GM19468 (cell line): ENCODE data around the gene NEGR1.

Source experiments
- ATAC-seq: cut with Tn5 transposase; IDR thresholded peaks from one replicate; pipeline ENCODE4 v1.9.1; 2021; ENCODE audit warnings: mild to moderate bottlenecking, moderate library complexity, moderate number of reproducible peaks; ENCODE audit not compliant: unreplicated experiment; ENCODE audit errors: extremely low read depth

Gene NEGR1

DNA sequence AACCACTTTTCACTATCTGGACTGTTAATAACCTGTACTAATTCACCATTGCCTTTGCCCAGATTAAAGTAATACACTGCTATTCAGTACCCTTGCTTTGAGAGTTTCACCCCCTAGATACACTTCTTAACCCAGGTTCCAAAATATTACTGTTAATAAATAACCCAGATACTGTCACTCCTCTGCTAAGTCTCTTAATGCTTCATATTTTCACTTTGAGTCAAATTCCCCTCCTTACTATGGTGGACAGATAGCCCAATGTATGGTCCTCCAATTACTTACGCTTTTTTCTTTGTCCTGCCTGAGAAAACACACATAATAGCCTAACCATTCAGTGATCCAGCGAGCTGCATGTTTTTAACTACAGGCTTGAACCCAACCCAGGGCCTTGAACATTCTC, 152.5 kb downstream of the NEGR1 start:
- no peak for ATAC-seq

DNA sequence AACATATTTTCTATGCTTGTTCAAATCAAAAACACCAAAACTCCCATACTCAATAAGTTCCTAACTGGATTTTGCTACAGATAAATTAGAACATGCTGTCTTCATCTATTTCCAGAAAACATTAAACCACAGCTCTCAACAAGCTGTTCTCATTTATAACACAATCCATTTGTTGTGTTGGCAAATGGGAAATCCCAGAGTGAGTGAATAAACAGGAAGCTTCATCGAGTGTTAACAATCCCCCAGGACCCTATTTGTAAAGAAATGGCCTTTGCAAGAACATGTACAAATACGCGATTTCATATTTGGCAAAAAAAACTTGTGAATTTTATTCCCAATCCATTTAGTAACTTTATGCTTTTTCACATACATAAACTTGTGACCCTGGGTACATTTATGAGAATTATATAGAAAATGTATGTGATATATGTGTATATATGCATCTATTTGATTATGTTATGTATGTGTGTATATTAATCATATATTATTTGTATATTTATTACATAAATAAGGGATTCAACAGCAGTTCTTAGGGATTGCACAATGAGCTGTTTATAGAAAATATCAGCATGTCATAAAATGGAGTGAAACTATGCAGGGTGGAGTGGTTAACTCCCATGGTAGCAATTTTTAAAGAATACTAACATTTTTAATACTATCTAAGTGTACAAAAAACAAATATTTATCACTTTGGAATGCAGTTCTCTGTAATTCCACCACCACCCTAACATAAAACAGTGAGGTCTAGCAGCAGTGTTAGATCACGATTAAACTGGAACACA, 160.0 kb downstream of the NEGR1 start:
- no peak for ATAC-seq

DNA sequence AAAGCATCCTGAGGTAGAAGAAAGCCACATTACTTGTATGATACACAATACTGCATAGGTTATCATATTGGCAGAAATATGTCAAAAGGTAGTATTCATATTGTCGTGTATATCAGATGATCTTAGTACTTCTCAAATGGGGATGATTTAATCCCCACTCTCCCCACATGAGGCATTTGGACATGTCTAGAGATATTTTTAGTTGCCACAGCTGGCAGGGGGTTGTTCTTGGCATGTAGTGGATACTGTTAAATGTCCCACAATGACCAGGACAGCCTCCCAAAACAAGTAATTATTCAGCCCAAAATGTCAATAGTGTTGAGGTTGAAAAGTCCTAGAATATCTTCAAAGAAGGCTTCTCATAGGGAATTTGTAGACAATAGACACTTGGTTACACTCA, 162.8 kb downstream of the NEGR1 start:
- ATAC-seq: no peak

DNA sequence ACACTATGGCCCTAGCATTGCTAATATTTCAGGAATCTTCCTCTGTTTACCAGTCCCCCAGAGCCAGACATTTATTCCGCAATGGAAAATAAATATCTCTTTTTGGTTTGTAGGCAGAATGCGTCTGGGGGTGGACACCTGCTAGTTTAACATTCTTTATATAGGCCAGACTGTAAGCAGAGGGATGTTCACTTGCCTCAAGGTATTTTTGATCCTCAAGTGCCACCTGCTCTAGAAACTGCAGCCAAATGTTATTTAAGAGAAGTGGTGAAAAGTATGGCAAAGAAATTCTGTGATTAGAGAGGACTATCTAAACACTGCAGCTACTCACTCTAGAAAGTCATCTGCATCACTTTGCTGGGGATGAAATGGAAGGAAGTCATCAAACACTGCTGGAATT, 164.7 kb downstream of the NEGR1 start:
- no peak for ATAC-seq

DNA sequence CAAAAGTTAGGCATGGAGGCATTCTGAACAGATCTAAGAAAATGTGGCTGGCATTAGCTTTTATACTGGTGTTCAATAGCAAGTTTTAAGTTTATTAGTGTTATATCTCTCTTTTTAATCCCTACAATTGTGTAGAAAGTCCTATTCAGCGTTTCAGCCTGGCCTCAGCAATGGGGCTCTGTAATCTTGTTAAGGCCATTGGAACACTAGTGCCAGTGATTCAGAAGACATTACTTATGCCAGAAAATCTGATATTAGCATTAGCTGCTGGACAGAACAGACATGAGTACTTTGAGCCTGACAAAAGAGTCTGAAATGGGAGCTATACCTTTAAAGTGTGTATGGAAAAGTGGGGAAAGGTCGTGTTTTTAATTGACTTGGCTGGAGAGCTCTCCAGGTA, 167.0 kb downstream of the NEGR1 start:
- no peak for ATAC-seq

DNA sequence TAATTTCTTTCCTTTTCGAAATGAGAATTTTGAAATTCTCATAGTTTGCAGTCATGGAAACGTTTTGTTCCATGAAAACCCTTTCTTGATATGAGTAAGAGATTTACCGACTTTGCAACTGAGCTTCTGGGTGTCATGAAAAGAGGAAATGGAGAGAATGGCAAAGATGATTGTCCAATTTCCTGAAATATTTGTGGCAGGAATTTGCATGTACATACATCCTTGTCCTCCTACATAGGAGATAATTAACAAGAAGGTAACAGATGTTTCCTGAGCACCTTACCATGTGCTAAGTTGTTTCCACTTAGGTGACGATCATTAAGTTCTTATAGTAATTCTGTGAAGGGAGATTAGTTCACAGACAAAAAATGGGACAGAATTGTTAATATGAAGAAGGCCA, 170.7 kb downstream of the NEGR1 start:
- ATAC-seq: no peak

DNA sequence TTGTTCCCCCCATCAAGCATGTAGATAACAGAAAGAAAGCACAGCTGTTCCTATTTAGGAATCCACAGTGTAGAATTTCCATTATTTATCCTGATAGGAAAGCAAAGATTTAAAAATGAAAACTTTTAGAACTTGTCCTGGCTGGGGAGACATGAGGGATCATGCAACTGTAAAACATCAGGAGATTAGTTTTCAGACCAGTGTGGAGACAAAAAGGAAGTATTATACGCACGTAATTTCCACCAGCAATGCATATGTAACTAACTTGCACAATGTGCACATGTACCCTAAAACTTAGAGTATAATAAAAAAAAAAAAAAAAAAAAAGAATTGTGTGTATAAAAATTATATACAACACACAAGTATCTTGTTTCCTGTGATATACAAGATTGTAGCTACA, 172.4 kb downstream of the NEGR1 start:
- ATAC-seq: no peak

DNA sequence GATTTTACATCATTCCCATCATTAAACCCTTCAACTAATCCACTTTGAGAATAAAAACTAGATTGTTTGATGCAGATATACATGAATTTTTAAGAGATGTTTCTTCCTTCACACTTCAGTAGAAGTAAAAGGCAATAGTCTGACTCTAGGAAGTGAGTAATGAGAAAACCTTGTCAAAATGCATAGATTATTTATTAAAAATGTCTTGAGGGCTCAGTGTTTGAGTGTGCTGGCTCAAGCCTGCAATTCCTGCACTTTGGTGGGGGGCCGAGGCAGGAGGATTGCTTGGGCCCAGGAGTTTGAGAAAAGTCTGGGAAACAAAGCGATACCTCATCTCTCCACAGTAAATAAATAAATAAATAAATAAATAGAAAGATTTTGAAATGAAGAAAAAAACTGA, 177.1 kb downstream of the NEGR1 start:
- no peak for ATAC-seq

DNA sequence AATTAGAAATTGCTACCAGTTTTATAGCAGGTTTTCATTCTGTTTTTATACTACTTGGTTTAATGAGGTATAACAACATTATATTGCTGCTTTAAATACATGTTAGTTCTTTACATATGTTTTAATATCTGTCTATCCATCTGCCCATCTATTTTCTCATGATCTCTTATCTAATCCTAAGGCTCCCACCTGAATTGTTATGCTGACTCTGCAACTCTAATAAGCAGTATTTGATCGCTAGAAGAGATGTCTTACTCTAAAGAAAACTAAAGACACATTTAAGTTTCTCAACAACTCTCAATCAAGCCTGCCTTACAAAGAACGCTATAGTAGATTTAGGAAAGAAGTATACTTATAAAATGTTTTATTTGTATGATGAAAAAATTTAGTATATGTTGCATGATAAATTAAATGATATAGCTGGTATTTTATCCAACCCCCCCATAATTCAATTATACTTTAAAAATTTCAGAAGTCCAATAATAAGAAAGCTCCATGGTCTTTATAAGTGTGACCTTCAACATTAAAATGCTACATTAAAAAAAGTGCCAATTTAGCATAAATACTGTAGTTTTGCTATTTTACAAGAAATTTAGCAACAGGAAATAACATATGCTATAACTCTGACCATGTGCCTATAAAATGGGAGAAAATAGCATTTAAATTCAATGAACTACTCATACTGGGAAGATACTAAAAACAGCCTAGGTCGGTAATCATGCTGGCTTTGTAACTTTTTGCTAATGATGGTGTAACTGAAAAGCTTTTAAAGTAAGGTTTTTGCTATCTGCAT, 180.3 kb downstream of the NEGR1 start:
- no peak for ATAC-seq

DNA sequence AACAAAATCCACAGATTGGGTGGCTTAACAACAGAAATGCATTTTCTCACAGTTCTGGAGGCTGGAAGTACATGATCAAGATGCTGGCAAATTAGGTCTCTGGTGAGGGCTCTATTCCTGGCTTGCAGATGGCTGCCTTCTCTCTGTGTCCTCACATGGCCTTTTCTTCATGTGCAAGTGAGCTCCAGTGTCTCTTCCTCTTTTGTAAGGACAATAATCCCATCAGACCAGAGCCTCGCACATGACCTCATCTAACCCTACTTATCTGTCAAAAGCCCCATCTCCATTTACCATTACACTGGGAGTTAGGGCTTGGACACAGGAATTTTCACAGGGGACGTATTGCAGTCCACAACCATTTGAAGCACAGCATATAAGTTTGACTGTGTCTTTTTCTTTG, 181.6 kb downstream of the NEGR1 start:
- ATAC-seq: no peak

DNA sequence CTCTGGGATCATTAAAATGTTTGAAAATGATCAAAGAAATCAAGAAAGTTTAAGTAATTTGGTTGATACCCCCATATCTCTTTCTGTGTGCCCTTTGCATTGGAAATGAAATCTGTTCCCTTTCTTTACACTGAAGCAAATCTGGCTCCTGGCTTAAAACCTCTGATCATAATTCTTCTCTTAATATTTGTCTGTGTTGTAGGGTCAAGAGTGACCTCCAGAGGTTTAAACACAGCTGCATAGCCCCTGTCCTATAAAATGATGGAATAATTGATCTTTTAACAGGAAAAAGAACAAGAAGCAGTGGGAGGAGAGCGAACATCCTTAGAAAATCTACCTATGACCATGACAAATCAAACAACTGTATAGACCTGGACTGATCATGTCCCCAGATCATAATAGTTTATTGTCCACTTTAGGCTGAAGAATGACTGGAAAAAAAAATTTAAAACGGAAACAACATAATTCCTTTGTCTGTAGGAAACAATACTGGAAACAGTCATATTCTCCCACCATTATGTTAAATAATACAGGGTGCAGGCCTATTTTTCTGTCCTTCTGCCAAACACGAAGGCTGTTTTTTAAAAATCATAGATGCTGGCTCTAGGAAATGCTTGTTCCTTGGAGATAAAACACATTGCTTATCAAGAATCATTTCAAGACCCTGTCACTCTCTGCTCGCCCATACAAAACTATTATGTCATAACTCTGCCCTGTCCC, 184.3 kb downstream of the NEGR1 start:
- ATAC-seq: no peak

DNA sequence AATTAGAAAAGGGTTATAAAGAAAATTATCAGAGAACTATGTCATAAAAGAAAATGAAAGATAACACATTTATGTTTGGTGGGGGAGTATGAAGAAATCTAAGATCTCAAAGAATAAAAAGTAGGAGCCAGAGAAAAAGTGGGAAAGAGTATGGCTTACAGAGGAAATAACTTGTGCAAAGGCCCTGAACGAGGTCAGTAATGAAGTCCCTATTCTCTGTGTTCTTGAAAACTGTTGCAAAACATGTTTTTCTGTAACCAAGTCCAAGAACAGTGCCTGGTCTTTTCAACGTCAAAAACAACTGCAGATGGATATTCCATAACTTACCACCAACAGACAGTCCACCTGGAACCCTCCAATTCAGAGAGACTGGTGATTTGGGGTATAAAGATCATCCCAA, 188.1 kb downstream of the NEGR1 start:
- no peak for ATAC-seq

DNA sequence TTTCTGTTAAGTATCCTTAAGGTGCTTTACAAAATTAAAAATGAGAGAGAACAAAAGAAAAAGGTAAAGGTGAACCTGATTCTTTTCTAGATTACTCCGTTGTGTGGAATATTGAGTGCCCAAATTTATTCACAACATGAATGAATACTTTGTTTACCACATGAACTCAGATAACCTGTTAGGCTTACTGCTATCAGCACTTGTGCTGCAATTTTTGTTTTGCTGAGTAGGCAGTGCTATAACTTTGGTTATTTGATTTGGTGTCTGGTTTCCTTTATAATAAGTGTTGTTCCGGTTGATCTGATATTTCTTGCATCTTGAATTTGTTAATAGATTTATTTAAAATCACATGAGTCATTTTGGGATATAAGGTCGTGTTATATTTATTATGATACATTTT, 195.9 kb downstream of the NEGR1 start:
- ATAC-seq: no peak

DNA sequence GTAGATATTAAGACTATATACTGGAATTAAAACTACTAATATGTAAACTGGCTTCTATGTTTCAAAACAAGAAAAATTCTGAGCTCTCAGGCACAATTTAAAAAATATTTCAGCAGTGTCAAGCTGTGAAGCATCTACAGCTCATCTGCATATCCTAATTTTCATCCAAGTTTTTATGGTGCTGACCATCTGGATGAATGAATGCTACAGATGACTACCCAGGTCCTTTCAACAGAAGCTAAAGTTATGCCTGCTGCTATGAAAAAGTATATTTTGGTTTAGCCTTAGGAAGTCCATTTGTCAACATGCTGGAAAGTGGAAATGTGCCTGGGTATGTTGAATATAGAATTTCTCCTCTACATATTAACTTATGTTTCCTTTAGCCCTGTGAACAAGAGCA, 206.9 kb downstream of the NEGR1 start:
- no peak for ATAC-seq

DNA sequence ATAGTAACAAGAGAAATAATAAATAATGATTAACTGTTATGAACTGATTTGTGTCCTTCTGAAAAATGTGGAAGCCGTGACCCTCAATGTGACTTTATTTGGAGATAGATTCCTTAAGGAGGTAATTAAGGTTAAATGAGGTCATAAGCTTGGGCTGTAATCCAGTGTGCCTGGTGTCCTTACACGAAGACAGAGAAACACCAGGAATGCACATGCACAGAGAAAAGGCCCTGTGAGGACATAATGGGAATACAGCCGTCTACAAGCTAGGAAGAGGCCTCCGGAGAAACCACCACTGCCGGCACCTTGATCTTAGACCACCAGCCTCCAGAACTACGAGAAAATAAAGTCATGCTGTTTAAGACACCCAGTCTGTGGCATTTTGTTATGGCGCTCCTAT, 215.9 kb downstream of the NEGR1 start:
- no peak for ATAC-seq

DNA sequence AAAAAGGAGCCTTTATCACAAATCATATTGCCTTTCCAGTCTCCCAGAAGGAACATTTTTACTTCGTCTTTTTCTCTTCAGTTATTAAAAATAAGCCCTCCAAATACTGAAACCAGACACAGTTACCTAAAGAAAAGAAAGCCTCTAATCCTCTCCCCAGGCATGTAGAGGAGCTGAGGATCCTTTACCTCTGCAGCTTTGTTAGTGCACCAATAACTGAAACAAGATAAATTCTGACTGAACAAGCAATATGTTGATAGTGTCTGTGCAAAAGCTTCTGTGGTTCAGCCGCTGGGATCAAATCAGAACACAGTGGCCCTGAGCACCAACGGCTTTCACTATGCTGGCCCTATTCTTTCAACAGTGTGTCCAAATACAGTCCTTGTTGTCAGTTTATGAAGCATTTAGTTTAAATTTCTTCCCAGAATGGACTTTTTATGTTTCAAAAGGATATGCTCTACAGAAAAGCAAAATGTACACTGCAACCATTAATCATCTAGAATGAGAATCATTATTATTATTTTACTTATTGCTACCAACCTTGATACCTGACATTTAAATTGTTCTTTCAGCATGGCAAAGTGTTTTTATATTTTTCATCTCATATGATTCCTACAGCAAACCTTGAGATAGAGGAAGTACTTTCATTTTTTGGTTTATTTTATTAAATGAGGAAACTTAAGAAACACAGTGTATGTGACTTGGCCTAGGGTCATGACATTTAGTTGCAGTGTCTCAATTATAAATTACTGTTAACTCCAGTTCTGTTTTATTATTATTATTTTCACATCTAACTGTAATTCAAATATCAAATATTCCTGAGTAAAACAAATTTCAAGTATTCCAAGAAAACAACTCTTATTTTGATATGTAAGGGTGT, 217.9 kb downstream of the NEGR1 start:
- no peak for ATAC-seq

DNA sequence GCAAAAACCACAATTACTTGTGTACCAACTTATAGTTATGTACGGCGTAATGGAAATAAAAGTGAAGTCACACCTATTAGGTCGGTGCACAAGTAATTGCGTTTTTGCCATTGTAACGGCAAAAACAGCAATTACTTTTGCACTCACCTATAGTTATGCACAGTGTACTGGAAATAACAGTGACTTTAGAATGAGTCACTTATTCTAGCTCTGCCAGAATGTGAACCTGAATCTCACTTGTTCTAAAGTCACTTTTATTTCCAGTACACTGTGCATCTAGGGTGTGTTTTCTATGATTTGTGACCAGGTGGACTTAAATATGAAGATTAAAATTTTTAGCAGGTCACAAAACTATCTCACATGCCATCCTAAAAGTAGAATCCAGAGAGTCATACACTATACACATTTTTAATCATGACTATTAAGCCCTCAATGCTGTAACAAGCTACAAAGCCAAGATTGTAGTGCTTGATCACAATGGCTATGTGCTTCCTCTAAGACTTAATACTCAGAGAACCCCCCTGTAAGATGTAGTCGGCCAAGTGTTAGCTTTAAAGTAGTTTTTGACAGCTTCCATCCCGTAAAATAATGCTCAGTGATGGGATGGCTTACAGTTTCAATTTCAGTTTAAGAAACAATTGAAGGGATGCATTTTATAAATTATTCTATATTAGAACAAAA, 218.8 kb downstream of the NEGR1 start:
- no peak for ATAC-seq

DNA sequence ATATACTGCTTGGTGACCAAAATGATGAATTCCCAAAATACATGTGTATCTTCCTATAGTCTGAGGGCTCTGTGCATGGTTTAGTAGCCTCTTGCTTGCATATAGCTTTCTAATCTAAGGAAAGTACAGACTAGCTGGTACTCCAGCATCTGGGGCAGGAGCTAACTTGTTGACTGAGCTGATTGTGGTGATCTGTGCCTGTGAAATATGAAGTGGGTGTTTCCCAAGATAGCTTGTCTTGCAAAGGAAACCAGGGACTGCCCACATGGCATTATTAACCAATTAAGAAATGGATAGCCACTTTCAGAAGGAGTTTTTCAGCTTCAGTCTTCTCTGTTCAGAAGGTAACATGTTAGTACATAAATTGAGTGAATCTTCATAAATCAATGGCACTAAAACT, 219.8 kb downstream of the NEGR1 start:
- no peak for ATAC-seq

DNA sequence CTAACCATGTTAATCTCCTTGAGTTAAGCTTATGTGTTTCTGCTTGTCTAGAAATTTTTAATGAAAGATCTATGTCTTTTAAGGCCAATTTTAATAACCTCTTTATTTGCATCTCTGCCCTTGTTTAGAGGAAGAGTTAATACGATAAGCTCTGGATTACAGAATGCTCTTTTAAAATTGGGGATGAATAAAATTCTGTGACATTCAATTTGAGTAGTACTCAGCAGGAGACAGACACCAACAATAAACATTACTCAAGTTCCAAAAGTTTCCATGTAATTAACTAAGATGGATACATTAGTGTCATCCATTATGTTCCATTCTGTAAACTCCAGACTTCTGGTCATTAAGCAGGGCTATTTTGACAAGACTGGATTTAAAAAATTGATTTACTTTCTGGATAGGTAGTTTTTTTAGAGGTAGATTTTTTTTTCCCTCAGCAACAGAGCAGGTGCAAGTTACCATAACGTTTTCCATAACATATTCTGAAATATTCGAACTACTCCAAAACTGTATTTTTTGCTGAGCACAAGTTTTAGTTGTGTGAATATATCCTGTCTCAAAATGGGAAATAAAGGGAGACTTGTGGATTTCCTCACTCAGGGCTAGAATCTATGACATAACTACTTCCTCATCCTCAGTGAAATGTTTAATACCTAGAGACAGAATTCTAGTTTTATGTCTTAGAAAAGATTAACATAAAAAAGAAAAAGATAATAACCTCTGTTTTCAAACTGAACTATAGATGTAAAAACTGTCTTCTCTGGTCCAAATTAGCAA, 221.7 kb downstream of the NEGR1 start:
- ATAC-seq: no peak
